Measurements from ENCODE around the gene KIRREL3. TPM values are rescaled to one million over a fixed set of nuclear protein-coding genes. Genes with fewer than 3 reads are reported as not detected.

The KIRREL3 gene
- total RNA-seq, 4 donors from 2014 or later, result 0.19 TPM; not detected in 3

- Histone ChIP-seq H3K27me3 (peaks cover 0 to 27% (median 0%) of the 10 kb centered on the region in 4 donors), H3K4me3 (no peak overlapping the region), H3K36me3 (no peaks in the 10 kb centered on the region), H3K4me1 (no peaks in the 10 kb centered on the region), H3K27ac (no peak overlapping the region), H3K9me3 (no peaks in the 10 kb centered on the region)
- DNase-seq, result no peak
- intact Hi-C loops (cut with DNase I), result no loop called here
- WGBS, 2 donors, result 56 to 61% methylated on average over 5 of the region's 5 CpGs
- no peak for TF ChIP-seq POLR2A (IDR thresholded peaks at IDR 0.05)
- TF ChIP-seq CTCF (IDR thresholded peaks at IDR 0.05), result no peak
Observed at GRCh38 chr11:127013550-127013949, 13.0 kb upstream of the KIRREL3 start.

DNA sequence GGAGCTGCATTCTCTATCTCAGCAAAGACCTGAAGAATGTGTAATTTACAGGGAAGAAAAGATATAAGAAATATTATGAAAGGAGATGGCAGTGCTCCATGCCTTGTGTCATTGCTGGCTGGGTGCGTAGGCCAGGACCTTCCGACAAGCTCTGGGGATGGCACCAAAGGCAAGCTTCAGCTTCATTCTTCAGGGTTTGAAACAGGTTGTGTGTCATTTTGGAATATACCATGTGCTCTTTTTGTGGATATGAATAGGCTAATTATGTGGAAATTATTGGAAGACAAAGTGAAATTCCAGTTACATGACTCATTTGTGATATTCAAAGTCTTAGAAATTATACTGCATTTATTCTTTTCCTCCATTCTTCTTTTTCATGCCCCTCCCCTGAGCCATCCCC, 5.7 kb upstream of the KIRREL3 start:
- 55 to 90% methylated on average over 2 of the region's 2 CpGs for WGBS, 2 donors
- no peak for TF ChIP-seq CTCF (IDR thresholded peaks at IDR 0.05)
- TF ChIP-seq POLR2A (IDR thresholded peaks at IDR 0.05), result no peak
- Histone ChIP-seq H3K36me3 (no peaks in the 10 kb centered on the region), H3K27me3 (peaks cover 4 to 89% (median 6%) of the 10 kb centered on the region in 4 donors), H3K9me3 (no peaks in the 10 kb centered on the region), H3K4me1 (peaks cover 5 to 13% (median 7%) of the 10 kb centered on the region in 3 donors), H3K27ac (no peak overlapping the region), H3K4me3 (no peak overlapping the region)
- intact Hi-C loops (cut with DNase I), result no loop called here
- no peak for DNase-seq

- 0 to 7% methylated on average over 7 to 20 of the region's 62 CpGs for WGBS, 2 donors
- peaks cover 6 to 94% (median 9%) of the 10 kb centered on the region in 4 donors for H3K27me3 ChIP-seq
Observed at GRCh38 chr11:127003260-127003981, 2.9 kb upstream of the KIRREL3 start.

GRCh38 chr11:127002669-127003259, 2.2 kb upstream of the KIRREL3 start:
- peak overlapping the region in 3 of 4 donors; percentile 11 to 45 (median 18) for H3K4me3 ChIP-seq
- no peak overlapping the region for H3K27ac ChIP-seq
- TF ChIP-seq POLR2A (IDR thresholded peaks at IDR 0.05) (no peak), CTCF (IDR thresholded peaks at IDR 0.05) (no peak)
- 8 to 10% methylated on average over 13 to 14 of the region's 16 CpGs for WGBS, 2 donors
- DNase-seq, result no peak
- H3K27me3 ChIP-seq, result peaks cover 6 to 96% (median 9%) of the 10 kb centered on the region in 4 donors
- intact Hi-C loops (cut with DNase I), result no loop called here
- no peaks in the 10 kb centered on the region for H3K9me3 ChIP-seq
- no peaks in the 10 kb centered on the region for H3K36me3 ChIP-seq
- H3K4me1 ChIP-seq, result peaks cover 11 to 23% (median 14%) of the 10 kb centered on the region in 3 donors

More at GRCh38 chr11:127003260-127003981, 2.9 kb upstream of the KIRREL3 start:
- Histone ChIP-seq H3K27ac (no peak overlapping the region), H3K4me3 (peak overlapping the region in 3 of 4 donors; percentile 11 to 45 (median 18)), H3K36me3 (no peaks in the 10 kb centered on the region), H3K9me3 (no peaks in the 10 kb centered on the region), H3K4me1 (peaks cover 11 to 23% (median 14%) of the 10 kb centered on the region in 3 donors)
- intact Hi-C loops (cut with DNase I), result no loop called here
- no peak for DNase-seq
- TF ChIP-seq POLR2A (IDR thresholded peaks at IDR 0.05) (no peak), CTCF (IDR thresholded peaks at IDR 0.05) (no peak)

- Histone ChIP-seq H3K4me1 (peaks cover 11 to 23% (median 14%) of the 10 kb centered on the region in 3 donors), H3K4me3 (peak overlapping the region in 3 of 4 donors; percentile 35 to 56 (median 36)), H3K27me3 (peaks cover 6 to 100% (median 9%) of the 10 kb centered on the region in 4 donors), H3K9me3 (no peaks in the 10 kb centered on the region), H3K27ac (no peak overlapping the region), H3K36me3 (no peaks in the 10 kb centered on the region)
- intact Hi-C loops (cut with DNase I), result no loop called here
- 9 to 23% methylated on average over 6 of the region's 6 CpGs for WGBS, 2 donors
- no peak for DNase-seq
- no peak for TF ChIP-seq CTCF (IDR thresholded peaks at IDR 0.05)
Observed at GRCh38 chr11:127000981-127001380, 411 bp upstream of the KIRREL3 start.

All from esophagus squamous epithelium (tissue), 5 donors.